Liver (tissue), 9 donors: ENCODE results near the gene C3orf80. TPM values are rescaled to one million over a fixed set of nuclear protein-coding genes. Genes with fewer than 3 reads are reported as not detected.
"Not testable (repeated sequence)": the region's sequence is repeated elsewhere in the genome, so short reads cannot be mapped to it uniquely, and the experiment has no call there.

ENCODE experiments used
- DNase-seq: peaks from one replicate; pipeline ENCODE4 v3.0.0-alpha.2; 2017; ENCODE audit warnings: low spot score
- H3K27ac ChIP-seq, 2 donors: one replicate each; pipeline ENCODE4 v1.7.0; 2013; ENCODE audit warnings: inconsistent platforms in 2 of 2, low read length in 2 of 2, control low read depth in 1 of 2, low read depth in 1 of 2, mild to moderate bottlenecking in 1 of 2
- H3K27me3 ChIP-seq, 4 donors: one replicate each; pipeline versions ENCODE4 v1.6.1 to v1.7.0; 2013; ENCODE audit warnings: low read length in 3 of 4, inconsistent platforms in 1 of 4, mild to moderate bottlenecking in 1 of 4, moderate library complexity in 1 of 4; ENCODE audit not compliant: control insufficient read depth in 4 of 4, insufficient read depth in 4 of 4
- H3K36me3 ChIP-seq, 4 donors: one replicate each; pipeline versions ENCODE4 v1.6.1 to v1.7.0; 2013; ENCODE audit warnings: low read length in 3 of 4, mild to moderate bottlenecking in 3 of 4, low read depth in 1 of 4, moderate library complexity in 1 of 4; ENCODE audit not compliant: control insufficient read depth in 4 of 4, insufficient read depth in 3 of 4
- H3K4me1 ChIP-seq, 4 donors: one replicate each; pipeline versions ENCODE4 v1.6.1 to v1.7.0; 2013; ENCODE audit warnings: low read length in 3 of 4, mild to moderate bottlenecking in 3 of 4, moderate library complexity in 1 of 4; ENCODE audit not compliant: control insufficient read depth in 4 of 4, insufficient read depth in 4 of 4
- H3K4me3 ChIP-seq, 3 donors: one replicate each; pipeline versions ENCODE4 v1.6.1 to v1.7.0; 2013; ENCODE audit warnings: low read length in 3 of 3, control low read depth in 1 of 3, low read depth in 1 of 3, mild to moderate bottlenecking in 1 of 3
- H3K9ac ChIP-seq, 2 donors: one replicate each; pipeline ENCODE4 v1.7.0; 2013; ENCODE audit warnings: low read length in 2 of 2, mild to moderate bottlenecking in 2 of 2, moderate library complexity in 2 of 2, control low read depth in 1 of 2, low read depth in 1 of 2
- H3K9me3 ChIP-seq, 4 donors: one replicate each; pipeline versions ENCODE4 v1.6.1 to v1.7.0; 2013; ENCODE audit warnings: low read length in 3 of 4; ENCODE audit not compliant: control insufficient read depth in 4 of 4
- CTCF ChIP-seq: fragments of 150-350 bp; IDR thresholded peaks from 2 replicates; pipeline ENCODE4 v1.5.1; 2017; ENCODE audit warnings: improper control_type of control experiment, low read depth, low read length; ENCODE audit not compliant: missing input control
- EGR1 ChIP-seq, 2 donors: IDR thresholded peaks; 2 replicates each; pipeline ENCODE4 v1.6.1; 2016 to 2018; ENCODE audit warnings: antibody characterized with exemption in 2 of 2, low read depth in 2 of 2
- FOXA1 ChIP-seq: IDR thresholded peaks from 2 replicates; pipeline ENCODE4 v1.6.1; 2016; ENCODE audit warnings: antibody characterized with exemption
- FOXA2 ChIP-seq: IDR thresholded peaks from 2 replicates; pipeline ENCODE4 v1.6.1; 2016; ENCODE audit warnings: antibody characterized with exemption
- GABPA ChIP-seq, 2 donors: IDR thresholded peaks in 1 of 2; conservative IDR thresholded peaks in 1 of 2; 2 replicates each; pipeline ENCODE4 v1.6.1; 2016; ENCODE audit warnings: antibody characterized with exemption in 2 of 2, mild to moderate bottlenecking in 1 of 2, moderate library complexity in 1 of 2
- HNF4G ChIP-seq: IDR thresholded peaks from 2 replicates; pipeline ENCODE4 v1.6.1; 2016; ENCODE audit warnings: antibody characterized with exemption
- NR2F2 ChIP-seq: IDR thresholded peaks from 2 replicates; pipeline ENCODE4 v1.6.1; 2016; ENCODE audit warnings: antibody characterized with exemption
- RAD21 ChIP-seq, 2 donors: IDR thresholded peaks; 2 replicates each; pipeline ENCODE4 v1.6.1; 2016; ENCODE audit warnings: antibody characterized with exemption in 2 of 2, mild to moderate bottlenecking in 2 of 2
- REST ChIP-seq: IDR thresholded peaks from 2 replicates; pipeline ENCODE4 v1.6.1; 2016; ENCODE audit warnings: antibody characterized with exemption, mild to moderate bottlenecking
- RXRA ChIP-seq, 2 donors: IDR thresholded peaks; 2 replicates each; pipeline ENCODE4 v1.6.1; 2017 to 2018; ENCODE audit warnings: antibody characterized with exemption in 2 of 2, mild to moderate bottlenecking in 1 of 2
- SP1 ChIP-seq: IDR thresholded peaks from 2 replicates; pipeline ENCODE4 v1.6.1; 2018; ENCODE audit warnings: antibody characterized with exemption, mild to moderate bottlenecking
- TAF1 ChIP-seq: conservative IDR thresholded peaks from 2 replicates; pipeline ENCODE4 v1.6.1; 2016; ENCODE audit warnings: antibody characterized with exemption, mild to moderate bottlenecking
- YY1 ChIP-seq: IDR thresholded peaks from 2 replicates; pipeline ENCODE4 v1.6.1; 2016; ENCODE audit warnings: antibody characterized with exemption, mild to moderate bottlenecking
- WGBS: extraction: QIAGEN DNeasy Blood & Tissue Kit; methylation state at CpG from one replicate; pipeline ENCODE4 v1.1.7; 2013; 5-methylcytosine and 5-hydroxymethylcytosine counted together
- polyA plus RNA-seq, 2 donors: library from polyadenylated mRNA; stranded (reverse) in 1 of 2; unstranded in 1 of 2; fragments of 200-250 nt in 1 of 2; fragments of >200 nt in 1 of 2; fragmentation: Nextera tagmentation in 1 of 2; extraction: Ambion mirVana in 1 of 2; gene quantifications; one replicate each; pipeline versions ENCODE4 v1.2.1 to v1.2.3, GENCODE V29; 2013 to 2015
- total RNA-seq, 2 donors: library from RNA; depleted of rRNA; stranded (reverse); fragments of >200 nt; gene quantifications; one replicate each; pipeline ENCODE4 v1.2.3, GENCODE V29; 2014
- TF ChIP-seq, protein P1 (sequence below): IDR thresholded peaks from 2 replicates; pipeline ENCODE4 v1.6.1; 2016; ENCODE audit warnings: antibody characterized with exemption
- TF ChIP-seq, protein P2 (sequence below): IDR thresholded peaks from 2 replicates; pipeline ENCODE4 v1.6.1; 2016; ENCODE audit warnings: antibody characterized with exemption
- donor health status: healthy.
- donor health status: healthy.
- donor health status: healthy.
- donor health status: healthy.
- donor health status: healthy.

C3orf80 gene
- total and polyA plus RNA-seq, 4 donors: 0.46 to 1.4 (median 0.50) TPM

GRCh38 chr3:160199108-160199507, 26.1 kb upstream of the C3orf80 start:
- Histone ChIP-seq H3K27me3 (no peaks in the 10 kb centered on the region), H3K27ac (no peak overlapping the region), H3K9ac (no peak overlapping the region), H3K9me3 (no peaks in the 10 kb centered on the region), H3K4me3 (no peak overlapping the region), H3K4me1 (no peaks in the 10 kb centered on the region), H3K36me3 (no peaks in the 10 kb centered on the region)
- TF ChIP-seq EGR1 (IDR thresholded peaks at IDR 0.05; ENCODE audit: low read depth in 2 of 2) (no peak), RAD21 (IDR thresholded peaks at IDR 0.05) (no peak)
- TF ChIP-seq, protein P1, sequence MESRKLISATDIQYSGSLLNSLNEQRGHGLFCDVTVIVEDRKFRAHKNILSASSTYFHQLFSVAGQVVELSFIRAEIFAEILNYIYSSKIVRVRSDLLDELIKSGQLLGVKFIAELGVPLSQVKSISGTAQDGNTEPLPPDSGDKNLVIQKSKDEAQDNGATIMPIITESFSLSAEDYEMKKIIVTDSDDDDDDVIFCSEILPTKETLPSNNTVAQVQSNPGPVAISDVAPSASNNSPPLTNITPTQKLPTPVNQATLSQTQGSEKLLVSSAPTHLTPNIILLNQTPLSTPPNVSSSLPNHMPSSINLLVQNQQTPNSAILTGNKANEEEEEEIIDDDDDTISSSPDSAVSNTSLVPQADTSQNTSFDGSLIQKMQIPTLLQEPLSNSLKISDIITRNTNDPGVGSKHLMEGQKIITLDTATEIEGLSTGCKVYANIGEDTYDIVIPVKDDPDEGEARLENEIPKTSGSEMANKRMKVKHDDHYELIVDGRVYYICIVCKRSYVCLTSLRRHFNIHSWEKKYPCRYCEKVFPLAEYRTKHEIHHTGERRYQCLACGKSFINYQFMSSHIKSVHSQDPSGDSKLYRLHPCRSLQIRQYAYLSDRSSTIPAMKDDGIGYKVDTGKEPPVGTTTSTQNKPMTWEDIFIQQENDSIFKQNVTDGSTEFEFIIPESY: no peak
- DNase-seq: no peak
- 95% methylated on average over 3 of the region's 3 CpGs for WGBS

- H3K27ac ChIP-seq: no peak overlapping the region
- no peak for TF ChIP-seq FOXA2
- TF ChIP-seq SP1: no peak
- TF ChIP-seq EGR1 (IDR thresholded peaks at IDR 0.05; ENCODE audit: low read depth in 2 of 2): no peak
- no peak for TF ChIP-seq YY1
- TF ChIP-seq, protein P2, sequence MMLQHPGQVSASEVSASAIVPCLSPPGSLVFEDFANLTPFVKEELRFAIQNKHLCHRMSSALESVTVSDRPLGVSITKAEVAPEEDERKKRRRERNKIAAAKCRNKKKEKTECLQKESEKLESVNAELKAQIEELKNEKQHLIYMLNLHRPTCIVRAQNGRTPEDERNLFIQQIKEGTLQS: no peak
- TF ChIP-seq RXRA (IDR thresholded peaks at IDR 0.05): no peak
- TF ChIP-seq RAD21 (IDR thresholded peaks at IDR 0.05): no peak
- TF ChIP-seq FOXA1: no peak
- TF ChIP-seq CTCF: no peak
- TF ChIP-seq TAF1: no peak
- TF ChIP-seq HNF4G: no peak
- no peak for TF ChIP-seq GABPA (IDR thresholded peaks at IDR 0.05 in 1 of 2, conservative IDR thresholded peaks at IDR 0.05 in 1 of 2)
- TF ChIP-seq REST: no peak
- no peak for TF ChIP-seq NR2F2
- no peaks in the 10 kb centered on the region for H3K36me3 ChIP-seq
- H3K9ac ChIP-seq: no peak overlapping the region
- no peaks in the 10 kb centered on the region for H3K4me1 ChIP-seq
- H3K4me3 ChIP-seq: no peak overlapping the region
- 93% methylated on average over 1 of the region's 1 CpG for WGBS
- DNase-seq: no peak
- no peaks in the 10 kb centered on the region for H3K9me3 ChIP-seq
- H3K27me3 ChIP-seq: no peaks in the 10 kb centered on the region
These were observed 24.9 kb upstream of the C3orf80 start for GRCh38 chr3:160200353-160200752.

- H3K36me3 ChIP-seq: not testable (repeated sequence)
These were observed 20.7 kb upstream of the C3orf80 start for GRCh38 chr3:160204396-160205011.

More at GRCh38 chr3:160204396-160205011, 20.7 kb upstream of the C3orf80 start:
- H3K27me3 ChIP-seq, H3K4me1 ChIP-seq, H3K9ac ChIP-seq, H3K27ac ChIP-seq, H3K4me3 ChIP-seq, DNase-seq, H3K9me3 ChIP-seq: not testable (repeated sequence)
- 84% methylated on average over 5 of the region's 5 CpGs for WGBS
